ENCODE measurements around the gene HTR4. TPM values are rescaled to one million over a fixed set of nuclear protein-coding genes. Genes with fewer than 3 reads are reported as not detected.

The HTR4 gene
- total RNA-seq = 0.22 TPM
- polyA plus RNA-seq (ENCODE audit: insufficient read depth, low read depth, low replicate concordance) = not detected
- long read RNA-seq, donor 1 = 0 reads
- long read RNA-seq, donor 2 = 0 reads
- long read RNA-seq, donor 3 = 0 reads
- long read RNA-seq, donor 4 = 0 reads
- long read RNA-seq, donor 5 = 0 reads
- long read RNA-seq, donor 6 = 0 reads
- long read RNA-seq, donor 7 = 0 reads
- long read RNA-seq, donor 8 = 0 reads
- long read RNA-seq, donor 9 = 0 reads
- long read RNA-seq, donor 10 = 0 reads

GRCh38 chr5:148653836-148654781, at the start of gene HTR4:
TSS of gene HTR4 (minus strand) at chr5:148654527. CDS start at chr5:148637014, 17,513 bp downstream.
- intact Hi-C loops (cut with DNase I) = no loop called here
- Histone ChIP-seq H3K9me3 (ENCODE audit: control insufficient read depth in 2 of 3, insufficient read depth in 1 of 3, low read length in 3 of 3) (no peaks in the 10 kb centered on the region), H3K9ac (ENCODE audit: low read length in 3 of 3) (no peak within 1 kb of the TSS), H3K4me3 (ENCODE audit: low read length in 3 of 3) (no peak within 1 kb of the TSS), H3K27ac (ENCODE audit: low read depth in 2 of 2, low read length in 2 of 2) (no peak within 1 kb of the TSS), H3K36me3 (ENCODE audit: control insufficient read depth in 2 of 3, insufficient read depth in 3 of 3, low read length in 3 of 3) (no peaks in the 10 kb centered on the region), H3K4me1 (ENCODE audit: control insufficient read depth in 2 of 3, insufficient read depth in 2 of 3, low read depth in 1 of 3, low read length in 3 of 3) (no peaks in the 10 kb centered on the region), H3K27me3 (ENCODE audit: control insufficient read depth, insufficient read depth, low read length) (peaks cover 8% of the 10 kb centered on the region)
- FAIRE-seq (no peak), DNase-seq (peak in 2 of 5 donors; percentile 13 to 61)
- no peak for TF ChIP-seq CTCF (IDR thresholded peaks at IDR 0.05; ENCODE audit: borderline replicate concordance, extremely low read depth, insufficient read depth)

GRCh38 chr5:148702019-148702596, 47.8 kb upstream of the HTR4 start:
- no peak overlapping the region for H3K27ac ChIP-seq (ENCODE audit: low read depth in 2 of 2, low read length in 2 of 2)
- no peak for DNase-seq
- no peak for TF ChIP-seq CTCF (IDR thresholded peaks at IDR 0.05; ENCODE audit: borderline replicate concordance, extremely low read depth, insufficient read depth)
- no peaks in the 10 kb centered on the region for H3K4me1 ChIP-seq (ENCODE audit: control insufficient read depth in 2 of 3, insufficient read depth in 2 of 3, low read depth in 1 of 3, low read length in 3 of 3)
- intact Hi-C loops (cut with DNase I) = no loop called here
- H3K4me3 ChIP-seq (ENCODE audit: low read length in 3 of 3) = no peak overlapping the region
- no peaks in the 10 kb centered on the region for H3K27me3 ChIP-seq (ENCODE audit: control insufficient read depth, insufficient read depth, low read length)
- H3K36me3 ChIP-seq (ENCODE audit: control insufficient read depth in 2 of 3, insufficient read depth in 3 of 3, low read length in 3 of 3) = no peaks in the 10 kb centered on the region
- H3K9ac ChIP-seq (ENCODE audit: low read length in 3 of 3) = no peak overlapping the region
- H3K9me3 ChIP-seq (ENCODE audit: control insufficient read depth in 2 of 3, insufficient read depth in 1 of 3, low read length in 3 of 3) = no peaks in the 10 kb centered on the region
- FAIRE-seq = no peak

GRCh38 chr5:148699028-148699427, 44.7 kb upstream of the HTR4 start:
- DNase-seq (no peak), FAIRE-seq (no peak)
- no peak overlapping the region for H3K9ac ChIP-seq (ENCODE audit: low read length in 3 of 3)
- no peaks in the 10 kb centered on the region for H3K36me3 ChIP-seq (ENCODE audit: control insufficient read depth in 2 of 3, insufficient read depth in 3 of 3, low read length in 3 of 3)
- no peaks in the 10 kb centered on the region for H3K4me1 ChIP-seq (ENCODE audit: control insufficient read depth in 2 of 3, insufficient read depth in 2 of 3, low read depth in 1 of 3, low read length in 3 of 3)
- intact Hi-C loops (cut with DNase I) = no loop called here
- H3K27ac ChIP-seq (ENCODE audit: low read depth in 2 of 2, low read length in 2 of 2) = no peak overlapping the region
- no peak for TF ChIP-seq CTCF (IDR thresholded peaks at IDR 0.05; ENCODE audit: borderline replicate concordance, extremely low read depth, insufficient read depth)
- H3K4me3 ChIP-seq (ENCODE audit: low read length in 3 of 3) = no peak overlapping the region
- no peaks in the 10 kb centered on the region for H3K9me3 ChIP-seq (ENCODE audit: control insufficient read depth in 2 of 3, insufficient read depth in 1 of 3, low read length in 3 of 3)
- no peaks in the 10 kb centered on the region for H3K27me3 ChIP-seq (ENCODE audit: control insufficient read depth, insufficient read depth, low read length)

Data from kidney (tissue), 22 donors.